Activated CD8-positive, alpha-beta memory T cell treated with anti-CD3 and anti-CD28 coated beads, Interleukin-2, amount 50 U/mL, for 4 hours (primary cell): Measurements from ENCODE around the gene COPS8.

Source experiments
- DNase-seq: peaks from one replicate; pipeline ENCODE4 v3.0.0-alpha.2; 2020

COPS8 gene

DNA sequence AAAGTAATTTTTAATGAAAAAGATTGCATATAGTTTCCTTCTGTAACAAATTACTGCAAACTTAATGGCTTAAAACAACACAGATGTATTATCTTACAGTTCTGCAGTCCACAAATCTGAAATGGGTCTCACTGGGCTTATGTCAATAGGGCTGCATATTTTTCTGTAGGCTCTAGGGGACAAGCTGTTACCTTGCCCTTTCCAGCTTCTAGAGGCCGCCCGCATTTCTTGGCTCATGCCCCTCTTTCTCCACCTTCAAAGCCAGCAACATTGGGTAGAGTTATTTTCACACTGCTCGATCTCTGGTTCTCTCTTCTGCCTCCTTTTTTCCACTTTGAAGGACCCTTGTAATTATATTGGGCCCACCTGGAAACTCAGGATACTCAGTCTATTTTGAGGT is 16.7 kb downstream of the COPS8 start:
- DNase-seq = no peak

GRCh38 chr2:237109421-237109934 is 23.8 kb downstream of the COPS8 start:
- no peak for DNase-seq

DNA sequence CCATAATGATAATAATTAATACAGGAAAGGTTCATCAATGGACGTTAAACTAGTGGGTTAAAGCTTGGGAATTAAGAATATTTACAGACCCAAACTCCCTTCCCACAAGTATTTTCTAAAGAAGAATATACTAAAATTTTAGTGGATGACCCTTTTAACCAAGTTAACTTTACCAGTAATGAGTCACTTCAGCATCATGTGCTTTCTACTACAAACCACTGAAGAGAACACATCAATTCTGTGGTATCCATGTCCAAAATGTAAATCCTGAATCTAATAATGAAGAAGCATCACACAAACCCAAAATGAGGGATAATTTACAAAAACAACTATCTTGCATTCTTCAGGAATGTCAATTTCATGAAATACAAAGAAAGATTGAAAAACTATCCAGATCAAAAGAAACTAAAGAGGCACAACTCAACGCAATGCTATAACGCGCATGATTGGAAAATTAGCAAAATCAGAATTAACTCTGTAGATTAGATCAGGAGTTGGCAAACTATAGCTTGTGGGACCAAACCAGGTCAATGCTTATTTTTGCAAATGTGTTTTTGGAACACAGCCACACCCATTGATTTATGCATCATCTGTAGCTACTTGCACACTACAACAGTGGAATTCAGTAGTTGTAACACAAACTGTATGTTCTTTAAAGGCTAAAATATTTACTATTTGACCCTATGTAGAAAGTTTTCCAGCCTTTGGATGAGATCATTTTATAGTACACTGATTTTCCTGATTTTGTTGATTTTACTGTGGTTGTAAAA is 27.5 kb downstream of the COPS8 start:
- no peak for DNase-seq

DNA sequence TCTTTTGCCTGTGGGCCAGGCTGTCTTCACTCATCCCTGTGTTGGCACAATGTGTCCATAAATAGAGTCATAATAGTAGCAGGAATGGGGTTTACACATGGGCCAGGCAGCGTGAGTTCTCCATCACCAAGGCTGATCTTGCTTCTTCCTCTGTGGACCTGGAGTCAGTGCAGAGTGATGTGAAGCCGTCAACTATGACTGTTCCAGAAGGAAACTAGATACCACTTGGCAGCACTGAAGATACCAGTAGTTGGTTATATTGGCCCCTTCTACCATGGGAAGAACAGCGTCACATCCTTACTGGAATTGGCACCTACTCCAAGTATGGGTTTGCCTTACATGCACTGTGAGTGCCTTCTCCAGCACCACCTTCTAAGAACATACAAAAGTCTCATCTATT is 30.2 kb downstream of the COPS8 start:
- DNase-seq = no peak

DNA sequence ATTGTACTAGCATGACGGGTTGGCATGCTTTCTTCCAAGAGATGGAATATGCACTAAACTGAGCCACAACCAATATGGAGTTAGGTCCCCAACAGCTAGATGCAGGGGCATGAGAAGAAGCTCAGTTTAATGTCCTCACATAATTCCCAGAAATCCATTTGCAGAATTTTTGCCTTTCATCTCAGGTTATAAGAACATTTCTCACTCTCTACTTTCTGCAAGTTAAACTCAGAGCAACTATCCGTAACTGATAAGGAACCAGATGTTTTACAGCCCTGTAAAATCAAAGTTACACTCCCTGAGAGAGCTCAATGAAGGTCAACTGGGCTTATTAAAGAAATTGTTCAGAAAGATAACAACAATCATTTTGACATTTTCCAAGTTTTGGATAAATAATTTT is 30.7 kb downstream of the COPS8 start:
- no peak for DNase-seq

GRCh38 chr2:237118025-237118424 is 32.3 kb downstream of the COPS8 start:
- DNase-seq = no peak

DNA sequence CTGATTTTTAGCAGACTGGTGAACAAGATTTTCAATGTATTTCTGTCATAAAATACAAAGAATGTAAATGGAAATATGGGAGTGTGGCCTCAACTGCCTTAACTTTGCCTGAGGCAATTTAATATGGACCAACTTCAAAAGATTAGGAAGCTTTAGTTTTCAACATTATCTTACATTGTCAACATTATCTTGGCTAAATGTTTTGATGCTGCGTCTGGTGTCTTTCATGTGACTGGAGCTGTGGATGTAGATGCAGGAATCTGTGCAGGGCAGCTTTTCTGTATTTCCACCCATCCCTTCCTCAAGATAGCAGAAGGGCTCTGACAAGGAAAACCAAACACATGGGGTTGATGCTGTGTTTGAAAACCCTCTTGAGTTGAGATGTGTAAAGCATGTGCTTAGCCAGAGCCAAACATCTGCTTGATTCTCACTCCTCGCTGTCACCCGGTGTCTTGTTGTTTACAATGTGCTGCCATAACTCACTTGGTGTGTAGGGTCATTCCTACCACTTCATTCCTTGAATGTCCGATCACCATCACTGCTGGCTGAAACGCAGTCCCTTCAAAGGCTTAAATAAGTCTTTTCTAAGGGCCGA is 33.0 kb downstream of the COPS8 start:
- no peak for DNase-seq

DNA sequence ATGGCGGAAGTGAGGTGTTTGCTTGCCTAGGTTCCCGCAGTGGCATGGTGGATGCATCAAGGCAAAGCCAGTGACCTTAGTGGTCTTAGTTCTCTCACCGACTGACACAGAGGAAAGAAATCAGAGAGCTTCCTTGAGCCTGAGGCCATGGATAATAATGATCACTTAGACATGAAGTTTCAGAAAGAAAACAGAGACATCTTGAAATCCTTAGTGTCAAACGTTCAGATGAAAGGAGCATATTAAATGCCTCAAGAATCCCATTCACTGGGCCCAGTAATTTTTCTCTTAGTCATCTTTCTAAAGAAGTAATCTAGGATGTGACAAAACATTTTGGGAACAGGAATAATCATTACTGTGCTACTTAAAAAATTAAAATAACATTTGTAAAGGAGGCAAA is 35.2 kb downstream of the COPS8 start:
- no peak for DNase-seq

DNA sequence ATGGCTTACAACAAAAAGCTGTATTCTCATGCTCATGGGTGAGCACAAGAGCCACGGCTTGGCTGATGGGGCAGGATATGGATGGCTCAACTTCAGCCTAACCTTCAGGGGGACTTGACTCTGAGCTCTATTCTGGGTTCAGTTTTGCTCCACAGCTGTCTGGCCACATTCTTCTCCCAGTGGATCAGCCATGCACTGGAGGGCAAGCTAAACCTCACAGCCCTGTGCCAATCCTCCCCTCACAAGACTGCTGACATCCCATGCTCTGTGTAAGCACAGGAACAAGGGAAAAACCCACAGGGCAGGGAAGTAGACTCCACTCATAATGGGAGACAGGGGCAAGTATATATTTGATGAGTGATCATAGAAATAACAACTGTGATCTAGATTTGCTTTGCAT is 35.6 kb downstream of the COPS8 start:
- no peak for DNase-seq

DNA sequence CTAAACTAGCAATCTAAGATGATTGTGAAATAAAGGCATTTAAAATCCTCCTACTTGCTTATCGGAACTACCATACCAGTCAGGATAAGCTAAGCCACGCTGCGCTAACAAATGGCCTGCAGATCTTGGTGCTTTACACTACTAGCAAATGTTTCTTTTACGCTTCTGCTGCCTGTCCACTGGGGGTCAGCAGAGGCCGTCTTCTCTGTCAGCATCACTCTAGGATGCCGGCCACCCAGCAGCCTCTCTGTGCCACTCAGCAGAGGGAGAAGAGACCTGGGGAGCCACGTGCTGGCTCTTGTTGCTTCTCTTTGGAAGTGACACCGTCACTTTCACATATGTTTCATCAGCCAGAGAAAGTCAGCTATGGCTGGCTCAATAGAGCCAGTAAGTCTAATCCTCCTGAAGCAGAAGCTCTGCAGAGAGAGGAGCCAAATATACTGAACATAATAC is 36.6 kb downstream of the COPS8 start:
- DNase-seq = peak; percentile 24

DNA sequence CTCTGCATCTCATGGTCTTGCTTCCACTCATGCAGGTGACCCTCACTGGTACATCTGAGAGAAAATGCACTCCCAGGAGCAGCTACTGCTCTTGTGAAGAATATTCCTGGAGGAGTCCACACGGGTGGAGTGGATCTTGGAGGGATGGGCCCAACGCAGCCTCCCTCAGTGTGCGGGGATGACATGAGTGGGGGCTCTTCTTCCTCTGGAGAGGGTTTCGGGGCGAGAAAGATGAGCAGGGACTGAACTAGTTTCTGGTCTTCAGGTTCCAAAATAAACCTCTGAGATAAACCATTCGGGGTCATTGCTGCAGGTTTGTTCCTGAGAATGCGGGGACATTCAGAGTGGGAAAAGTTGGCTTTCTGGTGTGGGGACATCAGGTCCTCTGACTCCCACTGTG is 39.1 kb downstream of the COPS8 start:
- DNase-seq = no peak

- DNase-seq = no peak
These were observed 40.3 kb downstream of the COPS8 start for GRCh38 chr2:237125967-237126366.

DNA sequence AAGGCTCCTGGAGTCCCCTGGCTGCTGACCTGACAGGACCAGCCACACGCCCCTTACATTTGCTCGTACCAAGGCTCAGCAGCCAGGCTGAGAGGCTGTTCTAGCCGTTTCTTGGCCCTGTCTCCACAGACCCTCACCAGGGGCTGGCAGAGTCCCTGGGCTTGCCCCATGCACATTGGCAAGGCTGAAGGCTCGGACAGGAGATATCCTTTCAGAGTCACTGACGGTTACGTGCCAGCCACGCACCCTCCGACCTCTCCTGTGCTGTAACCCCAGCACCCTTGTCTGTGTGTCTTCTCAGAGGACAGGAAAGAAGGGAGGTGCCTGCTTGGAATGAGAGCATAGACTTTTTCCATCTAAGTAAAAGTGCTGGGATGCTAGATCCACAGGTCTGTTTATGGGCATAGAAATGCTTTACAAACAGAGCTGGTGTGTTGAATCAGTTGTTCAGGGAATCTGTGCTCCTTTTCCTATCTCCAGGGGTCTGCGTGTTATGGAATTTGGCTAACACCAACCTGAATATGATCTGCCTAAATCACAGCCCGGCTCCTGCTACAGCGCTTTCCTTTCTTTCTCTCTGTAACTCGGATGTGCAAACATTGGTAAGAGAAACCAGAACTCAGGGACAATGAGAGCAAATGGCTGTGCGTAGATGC is 41.0 kb downstream of the COPS8 start:
- DNase-seq = no peak

DNA sequence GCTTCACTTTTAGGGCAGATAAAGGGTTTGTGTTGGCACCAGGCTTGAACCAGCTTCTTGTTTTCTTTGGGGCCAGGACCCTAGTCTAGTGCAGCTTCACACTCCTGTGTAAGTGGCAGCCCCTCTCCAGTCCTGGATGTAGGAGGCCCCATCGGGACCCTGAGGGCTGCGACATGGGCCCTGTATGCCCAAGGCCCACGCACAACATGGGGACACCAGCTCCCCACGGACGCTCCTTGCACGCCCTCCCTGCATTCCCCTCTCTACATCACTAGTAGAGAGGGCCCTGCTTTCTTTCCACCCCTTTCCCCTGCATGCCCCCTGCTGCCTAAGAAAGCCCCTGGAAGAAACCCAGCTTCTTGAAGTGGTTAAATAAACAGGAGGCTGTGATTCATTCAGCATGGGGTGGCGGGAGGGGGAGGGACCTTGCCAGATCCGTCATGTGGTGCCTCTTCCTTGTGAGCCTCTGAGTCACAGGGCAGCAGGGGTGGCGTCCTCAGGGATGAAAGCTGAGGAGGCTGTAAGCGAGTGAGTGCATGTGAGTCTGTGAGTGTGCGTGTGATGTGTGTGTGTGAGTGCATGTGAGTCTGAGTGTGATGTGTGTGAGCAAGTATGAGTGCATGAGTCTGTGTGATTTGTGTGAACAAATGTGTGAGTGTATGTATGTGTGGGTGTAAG is 42.5 kb downstream of the COPS8 start:
- DNase-seq = peak; percentile 42

DNA sequence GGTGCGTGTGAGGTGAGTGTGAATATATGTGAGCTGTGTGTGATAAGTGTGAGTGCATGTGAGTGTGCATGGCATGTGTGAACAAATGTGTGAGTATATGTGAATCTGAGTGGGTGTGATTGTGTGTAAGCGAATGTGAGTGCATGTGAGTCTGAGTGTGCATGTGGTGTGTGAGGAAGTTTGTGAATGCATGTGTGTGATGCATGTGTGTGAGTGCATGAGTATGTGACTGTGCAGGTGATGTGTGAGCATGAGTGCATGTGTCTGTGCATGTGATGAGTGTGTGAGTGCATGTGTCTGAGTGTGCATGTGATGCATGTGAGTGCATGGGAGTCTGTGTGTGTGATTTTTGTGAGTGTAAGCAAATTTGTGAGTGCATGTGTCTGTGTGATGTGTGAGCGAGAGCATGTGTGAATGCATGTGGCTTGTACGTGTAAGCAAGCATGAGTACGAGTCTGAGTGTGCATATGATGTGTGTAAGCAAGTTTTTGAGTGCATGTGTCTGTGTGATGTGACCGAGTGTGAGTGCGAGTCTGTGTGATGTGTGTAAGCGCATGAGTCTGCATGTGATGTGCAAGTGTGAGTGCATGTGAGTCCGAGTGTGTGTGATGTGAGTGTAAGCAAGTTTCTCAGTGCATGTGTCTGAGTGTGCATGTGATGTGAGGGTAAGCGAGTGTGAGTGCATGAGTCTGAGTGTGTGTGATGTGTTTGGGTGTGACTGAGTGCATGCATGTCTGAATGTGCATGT is 43.3 kb downstream of the COPS8 start:
- DNase-seq = no peak

GRCh38 chr2:237129625-237130263 is 44.1 kb downstream of the COPS8 start:
- DNase-seq = no peak

DNA sequence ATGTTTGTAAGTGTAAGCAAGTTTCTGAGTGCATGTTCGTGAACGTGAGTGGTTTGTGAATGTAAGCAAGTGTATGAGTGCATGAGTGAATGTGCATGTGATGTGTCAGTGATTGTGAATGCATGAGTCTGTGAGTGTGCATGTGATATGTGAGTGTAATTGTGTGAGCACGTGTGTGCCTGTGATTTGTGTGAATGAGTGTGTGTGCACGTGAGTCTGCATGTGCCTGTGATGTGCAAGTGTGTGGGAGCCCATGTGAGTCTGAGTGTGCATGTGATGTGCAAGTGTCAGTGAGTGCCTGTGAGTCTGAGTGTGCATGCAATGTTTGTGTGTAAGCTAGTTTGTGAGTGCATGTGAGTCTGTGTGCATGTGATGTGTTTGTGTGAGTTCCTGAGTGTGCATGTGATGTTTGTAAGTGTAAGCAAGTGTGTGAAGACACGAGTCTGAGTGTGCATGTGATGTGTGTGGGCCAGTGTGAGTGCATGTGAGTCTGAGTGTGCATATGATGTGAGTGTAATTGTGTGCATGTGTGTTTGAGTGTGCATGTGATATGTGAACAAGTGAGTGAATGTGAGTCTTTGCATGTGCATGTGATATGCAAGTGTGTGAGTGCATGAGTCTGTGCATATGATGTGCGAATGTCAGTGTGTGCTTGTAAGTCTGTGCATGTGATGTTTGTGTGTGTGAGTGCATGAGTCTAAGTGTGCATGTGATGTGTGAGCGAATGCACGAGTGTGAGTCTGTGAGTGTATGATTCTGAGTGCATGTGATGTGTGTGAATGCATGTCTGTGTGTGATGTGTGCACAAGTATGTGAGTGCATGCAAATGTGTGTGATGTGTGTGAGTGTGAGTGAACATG is 45.1 kb downstream of the COPS8 start:
- DNase-seq = no peak

DNA sequence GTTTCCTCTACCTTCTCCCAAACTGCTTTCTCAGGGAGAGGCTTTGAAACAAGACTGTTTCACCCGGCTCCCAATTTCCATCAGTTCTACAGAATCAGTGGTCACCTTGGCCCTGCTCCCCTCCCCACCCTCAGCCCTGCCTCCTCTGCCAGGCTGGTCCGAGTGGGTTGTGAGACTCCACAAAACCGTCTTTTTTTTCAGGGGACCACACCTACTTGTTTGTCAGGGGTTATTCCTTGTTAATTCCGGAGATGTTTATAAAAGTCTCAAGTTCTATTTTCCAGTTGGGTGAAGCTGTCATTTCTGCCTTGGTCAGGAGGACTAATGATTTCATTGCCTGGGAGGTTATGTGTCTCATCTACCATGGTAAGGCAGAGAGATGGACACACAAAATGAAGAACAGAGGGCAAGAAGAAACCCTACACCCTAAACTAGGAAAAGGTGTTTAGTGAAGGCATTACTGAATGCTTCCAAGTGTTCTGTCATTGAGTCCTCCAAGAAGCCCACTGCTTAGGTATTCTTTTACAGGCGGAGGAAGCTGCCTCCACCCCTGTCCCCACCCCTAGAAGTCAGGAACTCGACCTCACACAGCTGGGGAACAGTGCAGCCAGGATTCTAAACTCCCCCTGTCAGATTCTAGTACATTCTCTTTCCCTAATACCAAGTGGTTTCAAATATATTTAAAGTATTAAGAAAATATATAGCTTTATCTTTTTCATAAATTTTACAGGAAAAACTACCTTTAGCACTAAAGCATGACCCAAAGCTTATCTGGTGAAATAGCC is 46.3 kb downstream of the COPS8 start:
- DNase-seq = no peak

DNA sequence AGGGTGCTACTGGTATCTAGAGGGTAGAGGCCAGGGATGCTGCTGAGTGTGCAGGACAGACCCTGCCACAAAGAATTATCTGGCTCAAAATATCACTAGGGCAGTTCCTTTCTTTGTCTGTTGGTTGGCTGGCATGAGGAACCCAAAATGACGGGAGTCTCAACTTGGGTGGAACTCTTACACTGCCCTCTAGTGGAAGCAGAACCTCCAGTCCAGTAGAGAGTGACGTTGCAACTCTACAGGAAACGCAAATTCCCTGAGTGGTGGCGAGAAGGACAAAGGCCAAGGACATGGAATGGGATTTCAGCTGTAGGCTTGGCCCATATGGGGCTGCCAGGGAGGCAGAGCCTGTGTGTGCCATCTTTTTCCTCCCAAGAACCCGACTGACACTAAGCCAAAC is 47.1 kb downstream of the COPS8 start:
- no peak for DNase-seq
